Hepatocyte (in vitro differentiated cells): Measurements from ENCODE around the gene CLEC11A. TPM values are rescaled to one million over a fixed set of nuclear protein-coding genes. Genes with fewer than 3 reads are reported as not detected.

Experiments used
- DNase-seq: peaks from one replicate; pipeline ENCODE4 v3.0.0-alpha.2; 2016; ENCODE audit warnings: low spot score
- H2AFZ ChIP-seq: fragments of 200-600 bp; sonication (generic); 2 replicates; pipeline ENCODE4 v1.6.0; 2016; ENCODE audit warnings: antibody characterized with exemption, mild to moderate bottlenecking
- H3K27ac ChIP-seq: fragments of 200-600 bp; sonication (generic); 2 replicates; pipeline ENCODE4 v1.5.1; 2016; ENCODE audit warnings: mild to moderate bottlenecking
- H3K27me3 ChIP-seq: fragments of 200-600 bp; sonication (generic); 2 replicates; pipeline ENCODE4 v1.6.1; 2016
- H3K36me3 ChIP-seq: fragments of 200-600 bp; sonication (generic); replicated peaks from 2 replicates; pipeline ENCODE4 v1.5.1; 2016; ENCODE audit warnings: low read depth; ENCODE audit not compliant: insufficient read depth
- H3K4me1 ChIP-seq: fragments of 200-600 bp; sonication (generic); 2 replicates; pipeline ENCODE4 v1.5.1; 2016; ENCODE audit warnings: mild to moderate bottlenecking, moderate library complexity; ENCODE audit not compliant: insufficient read depth
- H3K4me2 ChIP-seq: fragments of 200-600 bp; sonication (generic); 2 replicates; pipeline ENCODE4 v1.6.0; 2016
- H3K4me3 ChIP-seq: fragments of 200-600 bp; sonication (generic); 2 replicates; pipeline ENCODE4 v1.5.1; 2016; ENCODE audit warnings: mild to moderate bottlenecking
- H3K79me2 ChIP-seq: fragments of 200-600 bp; sonication (generic); 2 replicates; pipeline ENCODE4 v1.6.0; 2017; ENCODE audit warnings: mild to moderate bottlenecking
- H3K9me2 ChIP-seq: fragments of 200-600 bp; sonication (generic); replicated peaks from 2 replicates; pipeline ENCODE4 v1.6.0; 2017; ENCODE audit warnings: mild to moderate bottlenecking; ENCODE audit not compliant: insufficient read depth
- H3K9me3 ChIP-seq: fragments of 200-600 bp; sonication (generic); 2 replicates; pipeline ENCODE4 v1.5.1; 2016; ENCODE audit warnings: low read depth, mild to moderate bottlenecking
- H4K20me1 ChIP-seq: fragments of 200-600 bp; sonication (generic); 2 replicates; pipeline ENCODE4 v1.6.0; 2016; ENCODE audit warnings: mild to moderate bottlenecking; ENCODE audit not compliant: insufficient read depth, poor library complexity, severe bottlenecking
- CTCF ChIP-seq: fragments of 200-600 bp; sonication (generic); IDR thresholded peaks from 2 replicates; pipeline ENCODE4 v1.5.1; 2016; ENCODE audit warnings: antibody characterized with exemption, mild to moderate bottlenecking; ENCODE audit not compliant: poor library complexity
- EZH2 ChIP-seq: fragments of 200-600 bp; sonication (generic); IDR thresholded peaks from 2 replicates; pipeline ENCODE4 v1.6.1; 2016; ENCODE audit warnings: antibody characterized with exemption, mild to moderate bottlenecking, borderline replicate concordance
- EZH2phosphoT487 ChIP-seq: fragments of 200-600 bp; sonication (generic); IDR thresholded peaks from one replicate; pipeline ENCODE4 v1.6.1; 2018; ENCODE audit warnings: antibody characterized with exemption, mild to moderate bottlenecking, low read depth, moderate library complexity; ENCODE audit not compliant: unreplicated experiment, severe bottlenecking
- WGBS: methylation state at CpG from one replicate; pipeline ENCODE4 v1.1.6; 2016; ENCODE audit warnings: low lambda C conversion rate; ENCODE audit errors: missing lambda C conversion rate; 5-methylcytosine and 5-hydroxymethylcytosine counted together
- polyA plus RNA-seq: library from polyadenylated mRNA; unstranded; fragments of >200 nt; fragmentation: Nextera tagmentation; extraction: Ambion mirVana; gene quantifications from 2 replicates; pipeline ENCODE4 v1.2.1, GENCODE V29; 2016
- total RNA-seq: library from RNA; depleted of rRNA; stranded (reverse); fragments of >200 nt; gene quantifications from 2 replicates; pipeline ENCODE4 v1.2.3, GENCODE V29; 2014

CLEC11A gene
- 27.6 and 30.3 TPM in 2 replicates for total RNA-seq
- polyA plus RNA-seq: 72.4 and 111 TPM in 2 replicates

- H2AFZ ChIP-seq: peak within 1 kb of the TSS; percentile 44
- peaks cover 12% of the 10 kb centered on the region for H3K4me1 ChIP-seq
- H3K4me3 ChIP-seq: no peak within 1 kb of the TSS
- no peaks in the 10 kb centered on the region for H3K9me3 ChIP-seq
- H3K79me2 ChIP-seq: peaks cover 6% of the 10 kb centered on the region
- no peaks in the 10 kb centered on the region for H4K20me1 ChIP-seq
- TF ChIP-seq EZH2 (no peak), CTCF (no peak), EZH2phosphoT487 (no peak)
- peak; percentile 48 for DNase-seq
- H3K4me2 ChIP-seq: peak within 1 kb of the TSS; percentile 82
- WGBS: 29% methylated on average over 9 of the region's 15 CpGs
- H3K27ac ChIP-seq: peak within 1 kb of the TSS; percentile 60
- H3K9me2 ChIP-seq: no peaks in the 10 kb centered on the region
- no peaks in the 10 kb centered on the region for H3K36me3 ChIP-seq
- peaks cover 36% of the 10 kb centered on the region for H3K27me3 ChIP-seq
Observed at GRCh38 chr19:50723069-50723468, at the start of gene CLEC11A. Gene CLEC11A (plus strand): TSS chr19:50723364. CDS start chr19:50723526, 162 bp downstream.

DNA sequence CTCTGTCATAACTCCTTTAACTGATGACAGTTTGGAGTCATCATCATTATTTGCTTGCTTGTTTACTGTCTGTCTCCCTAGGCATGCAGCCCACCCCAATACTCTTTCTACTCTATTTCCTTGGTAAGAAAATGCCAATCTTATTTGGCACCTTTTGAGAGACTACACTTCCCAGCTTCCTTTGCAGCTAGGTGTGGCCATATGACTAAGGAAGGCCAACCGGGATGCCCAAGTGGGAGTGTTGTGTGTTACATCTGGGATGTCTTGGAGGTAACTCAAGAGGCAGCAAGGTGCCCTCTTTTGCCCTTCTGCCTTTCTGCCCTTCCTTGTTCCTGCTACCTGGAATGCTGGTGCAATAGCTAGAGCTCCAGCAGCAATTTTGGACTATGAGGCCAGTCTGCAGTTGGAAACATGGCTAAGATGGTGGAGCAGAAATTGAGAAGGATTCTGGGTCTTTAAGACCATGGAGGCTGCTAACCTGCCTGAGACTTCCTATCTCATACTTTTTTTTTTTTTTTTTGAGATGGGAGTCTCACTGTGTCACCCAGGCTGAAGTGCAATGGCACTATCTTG is 46.5 kb upstream of the CLEC11A start:
- no peak overlapping the region for H3K4me2 ChIP-seq
- H3K9me3 ChIP-seq: no peaks in the 10 kb centered on the region
- H2AFZ ChIP-seq: no peak overlapping the region
- DNase-seq: no peak
- no peaks in the 10 kb centered on the region for H3K79me2 ChIP-seq
- no peaks in the 10 kb centered on the region for H3K36me3 ChIP-seq
- H3K4me1 ChIP-seq: no peaks in the 10 kb centered on the region
- 42% methylated on average over 1 of the region's 1 CpG for WGBS
- H3K4me3 ChIP-seq: no peak overlapping the region
- H3K27ac ChIP-seq: no peak overlapping the region
- H3K27me3 ChIP-seq: peaks cover 28% of the 10 kb centered on the region
- TF ChIP-seq EZH2phosphoT487: no peak
- TF ChIP-seq EZH2: no peak
- TF ChIP-seq CTCF: no peak
- H4K20me1 ChIP-seq: no peaks in the 10 kb centered on the region
- H3K9me2 ChIP-seq: no peaks in the 10 kb centered on the region

DNA sequence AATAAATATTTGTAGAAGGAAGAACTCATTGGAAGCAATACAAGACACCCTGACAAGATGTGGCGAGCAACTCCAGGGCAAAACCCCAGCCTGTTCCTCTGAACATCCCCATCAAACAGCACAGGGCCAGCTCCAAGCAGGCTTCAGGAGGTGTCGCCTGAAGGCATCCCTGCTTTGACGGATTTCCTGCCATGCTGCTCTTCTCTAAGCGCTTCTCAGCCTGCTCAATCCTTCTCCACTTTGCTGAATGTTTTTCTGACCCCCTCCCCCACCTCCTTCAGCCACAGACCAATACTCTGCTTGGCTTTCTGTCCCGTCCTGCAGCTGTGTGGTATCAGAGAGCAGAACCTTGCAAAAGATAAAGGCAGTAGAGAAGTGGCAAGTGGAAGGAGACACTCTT is 45.5 kb upstream of the CLEC11A start:
- no peaks in the 10 kb centered on the region for H3K9me3 ChIP-seq
- no peaks in the 10 kb centered on the region for H4K20me1 ChIP-seq
- no peak overlapping the region for H3K4me3 ChIP-seq
- DNase-seq: no peak
- no peaks in the 10 kb centered on the region for H3K79me2 ChIP-seq
- no peak overlapping the region for H2AFZ ChIP-seq
- no peak overlapping the region for H3K4me2 ChIP-seq
- TF ChIP-seq CTCF: no peak
- no peak for TF ChIP-seq EZH2
- TF ChIP-seq EZH2phosphoT487: no peak
- peaks cover 24% of the 10 kb centered on the region for H3K27me3 ChIP-seq
- 29% methylated on average over 5 of the region's 5 CpGs for WGBS
- H3K9me2 ChIP-seq: no peaks in the 10 kb centered on the region
- no peak overlapping the region for H3K27ac ChIP-seq
- no peaks in the 10 kb centered on the region for H3K4me1 ChIP-seq
- H3K36me3 ChIP-seq: no peaks in the 10 kb centered on the region

DNA sequence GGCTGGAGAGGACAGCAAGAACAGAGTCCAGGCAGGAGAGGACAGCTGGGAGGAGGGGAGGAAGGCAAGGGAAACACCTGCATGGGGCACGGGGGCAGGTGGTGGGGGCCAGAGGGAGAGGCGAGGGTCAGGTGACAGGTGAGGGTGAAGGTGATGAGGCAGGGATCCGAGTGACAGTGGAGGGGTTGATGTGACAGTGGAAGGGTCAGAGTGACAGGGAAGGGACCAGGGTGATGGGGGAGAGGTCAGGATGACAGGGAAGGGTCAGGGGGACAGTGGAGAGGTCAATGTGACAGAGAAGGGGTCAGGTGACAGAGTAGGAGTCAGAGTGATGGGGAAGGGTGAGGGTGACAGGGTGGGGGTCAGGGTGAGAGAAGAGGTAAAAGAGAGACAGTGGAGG is 44.8 kb upstream of the CLEC11A start:
- no peak for DNase-seq
- Histone ChIP-seq H3K4me3 (no peak overlapping the region), H2AFZ (no peak overlapping the region), H3K9me2 (no peaks in the 10 kb centered on the region), H3K27ac (no peak overlapping the region), H3K9me3 (no peaks in the 10 kb centered on the region), H3K36me3 (no peaks in the 10 kb centered on the region), H3K27me3 (peaks cover 20% of the 10 kb centered on the region), H3K4me2 (no peak overlapping the region), H3K79me2 (no peaks in the 10 kb centered on the region), H3K4me1 (no peaks in the 10 kb centered on the region), H4K20me1 (no peaks in the 10 kb centered on the region)
- TF ChIP-seq EZH2 (no peak), EZH2phosphoT487 (no peak)
- WGBS: 67% methylated on average over 1 of the region's 3 CpGs
